Ovary (tissue), 3 donors: ENCODE measurements around the gene LRP11.

Experiments
- CTCF ChIP-seq, 3 donors: fragments of 450-650 bp in 2 of 3; fragments of 200-600 bp in 1 of 3; IDR thresholded peaks; one replicate each; pipeline versions ENCODE4 v1.5.1 to v1.8.0; 2016 to 2022; ENCODE audit warnings: antibody characterized with exemption in 3 of 3, mild to moderate bottlenecking in 1 of 3
- EP300 ChIP-seq: sonication (generic); formaldehyde crosslinking; IDR thresholded peaks from one replicate; pipeline ENCODE4 v1.6.1; 2017; ENCODE audit warnings: antibody characterized with exemption
- POLR2A ChIP-seq: fragments of 450-650 bp; IDR thresholded peaks from one replicate; pipeline ENCODE4 v1.6.1; 2017; ENCODE audit warnings: antibody characterized with exemption, mild to moderate bottlenecking, moderate library complexity
- donor health status: DM: no; HTN: no; CAD: no.

GRCh38 chr6:149907317-149907716 is 43.2 kb upstream of the LRP11 start:
- TF ChIP-seq POLR2A (no peak), CTCF (IDR thresholded peaks at IDR 0.05) (no peak), EP300 (no peak)
